HG02623 (cell line): ENCODE measurements around the gene SRSF5.
"Not testable (repeated sequence)": the region's sequence is repeated elsewhere in the genome, so short reads cannot be mapped to it uniquely, and the experiment has no call there.

ENCODE experiments used
- ATAC-seq: cut with Tn5 transposase; IDR thresholded peaks from one replicate; pipeline ENCODE4 v1.9.1; 2021; ENCODE audit warnings: moderate library complexity; ENCODE audit not compliant: unreplicated experiment

SRSF5 gene

GRCh38 chr14:69766984-69767368, at the start of gene SRSF5:
Gene SRSF5, plus strand, starts transcription at chr14:69767142. Its CDS starts 1,015 bp downstream, at chr14:69768157.
- peak; percentile 75 for ATAC-seq

- ATAC-seq = not testable (repeated sequence)
These were observed 48.3 kb upstream of the SRSF5 start for GRCh38 chr14:69718614-69719013.

GRCh38 chr14:69719501-69719951, 47.4 kb upstream of the SRSF5 start:
- no peak for ATAC-seq

- ATAC-seq = no peak
These were observed 46.0 kb upstream of the SRSF5 start for GRCh38 chr14:69720912-69721311.

GRCh38 chr14:69726761-69727511, 40.0 kb upstream of the SRSF5 start:
- ATAC-seq = peak; percentile 90

GRCh38 chr14:69727860-69728259, 39.1 kb upstream of the SRSF5 start:
- ATAC-seq = no peak

GRCh38 chr14:69731919-69732598, 34.9 kb upstream of the SRSF5 start:
- not testable (repeated sequence) for ATAC-seq

- ATAC-seq = not testable (repeated sequence)
These were observed 30.5 kb upstream of the SRSF5 start for GRCh38 chr14:69736405-69736804.

GRCh38 chr14:69741055-69741454, 25.9 kb upstream of the SRSF5 start:
- no peak for ATAC-seq

GRCh38 chr14:69749956-69750355, 17.0 kb upstream of the SRSF5 start:
- no peak for ATAC-seq

- no peak for ATAC-seq
These were observed 16.4 kb upstream of the SRSF5 start for GRCh38 chr14:69750495-69750894.

- ATAC-seq = no peak
These were observed 14.2 kb upstream of the SRSF5 start for GRCh38 chr14:69752773-69753172.

- ATAC-seq = no peak
These were observed 13.1 kb upstream of the SRSF5 start for GRCh38 chr14:69753860-69754259.

GRCh38 chr14:69754487-69754886, 12.5 kb upstream of the SRSF5 start:
- ATAC-seq = no peak

- ATAC-seq = no peak
These were observed 11.6 kb upstream of the SRSF5 start for GRCh38 chr14:69755296-69755695.

- ATAC-seq = no peak
These were observed 11.2 kb upstream of the SRSF5 start for GRCh38 chr14:69755784-69756183.

- no peak for ATAC-seq
These were observed 10.6 kb upstream of the SRSF5 start for GRCh38 chr14:69756298-69756697.

GRCh38 chr14:69760810-69761209, 6.1 kb upstream of the SRSF5 start:
- no peak for ATAC-seq

- no peak for ATAC-seq
These were observed 3.0 kb upstream of the SRSF5 start for GRCh38 chr14:69763761-69764510.

GRCh38 chr14:69767369-69767999, 542 bp downstream of the SRSF5 start:
- ATAC-seq = peak; percentile 58

- ATAC-seq = no peak
These were observed 1.9 kb downstream of the SRSF5 start for GRCh38 chr14:69768873-69769272.
